K562 (cell line): Measurements from ENCODE around the gene CLDN7. TPM values are rescaled to one million over a fixed set of nuclear protein-coding genes. Genes with fewer than 3 reads are reported as not detected.

Experiments
- CGGBP1 ChIP-seq: fragments of 250-450 bp; sonication (Bioruptor Pico); IDR thresholded peaks from 2 replicates; pipeline ENCODE4 v1.9.0; 2021; ENCODE audit warnings: mild to moderate bottlenecking
- GTF3C2 ChIP-seq: IDR thresholded peaks from 3 replicates; pipeline ENCODE4 v1.6.1; 2011; ENCODE audit warnings: borderline replicate concordance, mild to moderate bottlenecking, moderate library complexity; ENCODE audit not compliant: insufficient read length; ENCODE audit errors: extremely low read depth
- HMGN3 ChIP-seq: IDR thresholded peaks from 2 replicates; pipeline ENCODE4 v1.6.1; 2011; ENCODE audit warnings: borderline replicate concordance, low read depth, mild to moderate bottlenecking, mixed read lengths, low read length; ENCODE audit not compliant: insufficient read length; ENCODE audit errors: extremely low read depth
- KAT7 ChIP-seq: sonication (generic); formaldehyde crosslinking; IDR thresholded peaks from 2 replicates; pipeline ENCODE4 v1.8.0; 2022; ENCODE audit warnings: missing genetic modification reagents, mild to moderate bottlenecking, borderline replicate concordance
- MITF ChIP-seq: IDR thresholded peaks from 2 replicates; pipeline ENCODE4 v1.6.1; 2014; ENCODE audit warnings: antibody characterized with exemption
- OTX1 ChIP-seq: fragments of 450-650 bp; formaldehyde crosslinking; IDR thresholded peaks from 2 replicates; pipeline ENCODE4 v1.4.0; 2022; ENCODE audit warnings: mild to moderate bottlenecking
- POU5F1 ChIP-seq: fragments of 150-350 bp; IDR thresholded peaks from 2 replicates; pipeline ENCODE4 v1.6.1; 2014; ENCODE audit warnings: borderline replicate concordance, low read length, low read depth, mild to moderate bottlenecking; ENCODE audit not compliant: partially characterized antibody
- RERE ChIP-seq: sonication (generic); formaldehyde crosslinking; IDR thresholded peaks from 2 replicates; pipeline ENCODE4 v1.8.0; 2023; ENCODE audit warnings: missing genetic modification reagents, mild to moderate bottlenecking, borderline replicate concordance
- polyA plus RNA-seq, 8 experiments: library from polyadenylated mRNA; depleted of rRNA in 4 of 8; stranded (reverse) in 5 of 8; unstranded in 3 of 8; fragments of >200 nt; fragmentation: Nextera tagmentation in 2 of 8; fragmentation: Illumina TruSeq in 1 of 8; extraction: Ambion mirVana in 2 of 8; extraction: Trizol in 1 of 8; gene quantifications; 2 replicates each; pipeline versions ENCODE4 v1.2.1 to v1.2.3, GENCODE V29; 2011 to 2014; ENCODE audit warnings: inconsistent platforms in 1 of 8, missing spikeins in 1 of 8
- total RNA-seq, 7 experiments: library from RNA; depleted of rRNA in 6 of 7; stranded (reverse); fragments of >200 nt in 6 of 7; fragmentation: Illumina TruSeq in 2 of 7; extraction: Trizol in 2 of 7; gene quantifications; 2 replicates each; pipeline versions ENCODE4 v1.2.1 to v1.2.3, GENCODE V29; 2011 to 2021; ENCODE audit warnings: low replicate concordance in 1 of 7

CLDN7 gene
- total and polyA plus RNA-seq, 9 of the 15 experiments (the other 6 are each of a cell fraction or from before 2014, with no cell fraction given): 2.2 to 14.5 (median 7.6) TPM

GRCh38 chr17:7242717-7243452, 19.4 kb downstream of the CLDN7 start (continued):
- TF ChIP-seq GTF3C2: no peak
- TF ChIP-seq POU5F1: no peak
- TF ChIP-seq HMGN3: peak; percentile 92
- peak; percentile 99 for TF ChIP-seq MITF
- TF ChIP-seq KAT7: peak; percentile 40; the same call in 1 of the 2 replicates
- peak; percentile 66; the same call in 1 of the 2 replicates for TF ChIP-seq OTX1 (CRISPR knock-in tag)
- TF ChIP-seq RERE (CRISPR knock-in tag): no peak
- no peak for TF ChIP-seq CGGBP1 (CRISPR knock-in tag)
